Transverse colon (tissue), 4 donors: ENCODE measurements around the gene IFT81. TPM values are rescaled to one million over a fixed set of nuclear protein-coding genes. Genes with fewer than 3 reads are reported as not detected.

Experiments used
- DNase-seq: peaks from one replicate; pipeline ENCODE4 v3.0.0-alpha.2; 2019
- H3K27ac ChIP-seq, 4 donors: fragments of 200-600 bp; sonication (generic); 2 replicates each; pipeline ENCODE4 v1.5.1; 2016 to 2018; ENCODE audit warnings: inconsistent platforms in 4 of 4
- H3K27me3 ChIP-seq: fragments of 200-600 bp; sonication (generic); 2 replicates; pipeline ENCODE4 v1.5.1; 2017; ENCODE audit warnings: inconsistent platforms
- H3K36me3 ChIP-seq, 4 donors: fragments of 200-600 bp; sonication (generic); 2 replicates each; pipeline ENCODE4 v1.5.1; 2017 to 2019; ENCODE audit warnings: inconsistent platforms in 4 of 4
- H3K4me1 ChIP-seq, 4 donors: fragments of 200-600 bp; sonication (generic); 2 replicates each; pipeline ENCODE4 v1.5.1; 2017 to 2020; ENCODE audit warnings: inconsistent platforms in 4 of 4
- H3K4me3 ChIP-seq, 4 donors: fragments of 200-600 bp; sonication (generic); 1 replicate in 1 of 4; 2 replicates in 3 of 4; pipeline versions ENCODE4 v1.5.1 to v1.6.1; 2017 to 2019; ENCODE audit warnings: inconsistent platforms in 4 of 4
- H3K9me3 ChIP-seq, 2 donors: fragments of 200-600 bp; sonication (generic); 2 replicates each; pipeline ENCODE4 v1.5.1; 2017 to 2019; ENCODE audit warnings: inconsistent platforms in 2 of 2
- CTCF ChIP-seq, 5 experiments: fragments of 200-600 bp in 3 of 5; fragments of 450-650 bp in 2 of 5; sonication (generic) in 3 of 5; IDR thresholded peaks; 1 replicate in 2 of 5; 2 replicates in 3 of 5; pipeline ENCODE4 v1.5.1; 2016 to 2017; ENCODE audit warnings: antibody characterized with exemption in 5 of 5, inconsistent platforms in 3 of 5, mild to moderate bottlenecking in 2 of 5, moderate library complexity in 1 of 5
- EP300 ChIP-seq: sonication (generic); formaldehyde crosslinking; IDR thresholded peaks from one replicate; pipeline ENCODE4 v1.6.1; 2017; ENCODE audit warnings: antibody characterized with exemption, low read depth
- POLR2A ChIP-seq: fragments of 450-650 bp; IDR thresholded peaks from one replicate; pipeline ENCODE4 v1.6.1; 2016; ENCODE audit warnings: antibody characterized with exemption, mild to moderate bottlenecking, moderate library complexity
- POLR2AphosphoS5 ChIP-seq, 3 donors: sonication (generic); formaldehyde crosslinking; IDR thresholded peaks; one replicate each; pipeline ENCODE4 v1.6.1; 2016; ENCODE audit warnings: antibody characterized with exemption in 3 of 3
- WGBS, 2 donors: methylation state at CpG; one replicate each; pipeline ENCODE4 v1.1.5; 2018; ENCODE audit warnings: low coverage in 1 of 2; 5-methylcytosine and 5-hydroxymethylcytosine counted together
- in situ Hi-C, 4 donors: fragments of 200-750 bp; cut with MboI; loops; one replicate each; pipeline versions ENCODE4 v1.15.0 to v1.15.1; 2017; ENCODE audit warnings: low sequenced_read_pairs in 3 of 4, low pct_ligation_motif_present in 1 of 4, low pct_unique_long_range_greater_than_20kb in 1 of 4
- intact Hi-C: fragments of 100-400 bp; cut with DNase I; formaldehyde crosslinking; loops from one replicate; pipeline ENCODE4 v1.15.1; 2023; ENCODE audit warnings: low total_unique reads
- total RNA-seq, 4 donors: library from RNA; depleted of rRNA; stranded (reverse); fragments of >200 nt; gene quantifications; one replicate each; pipeline ENCODE4 v1.1.0, GENCODE V29; 2016

The IFT81 gene
- total RNA-seq, 4 donors from 2014 or later, result 2.6 to 14.8 (median 6.4) TPM

- H3K36me3 ChIP-seq, result peaks cover 0 to 3% (median 0%) of the 10 kb centered on the region in 4 donors
- no peaks in the 10 kb centered on the region for H3K27me3 ChIP-seq
- in situ Hi-C loops (no loop called here), intact Hi-C loops (no loop called here)
- no peak for DNase-seq
- H3K27ac ChIP-seq, result no peak overlapping the region
- H3K4me1 ChIP-seq, result no peaks in the 10 kb centered on the region
- H3K4me3 ChIP-seq, result no peak overlapping the region
- TF ChIP-seq POLR2A (no peak), EP300 (no peak), CTCF (IDR thresholded peaks at IDR 0.05) (no peak)
- 81 to 88% methylated on average over 4 of the region's 4 CpGs for WGBS, 2 donors
- no peaks in the 10 kb centered on the region for H3K9me3 ChIP-seq
Observed at GRCh38 chr12:110171636-110172035, 47.5 kb downstream of the IFT81 start.

- Histone ChIP-seq H3K4me1 (no peaks in the 10 kb centered on the region), H3K27ac (no peak overlapping the region), H3K4me3 (no peak overlapping the region), H3K27me3 (no peaks in the 10 kb centered on the region), H3K9me3 (no peaks in the 10 kb centered on the region), H3K36me3 (no peaks in the 10 kb centered on the region)
- TF ChIP-seq POLR2AphosphoS5 (IDR thresholded peaks at IDR 0.05) (no peak), CTCF (IDR thresholded peaks at IDR 0.05) (no peak), EP300 (no peak), POLR2A (no peak)
- no peak for DNase-seq
- in situ Hi-C loops (no loop called here), intact Hi-C loops (no loop called here)
- WGBS, 2 donors, result 75 to 85% methylated on average over 4 to 6 of the region's 6 CpGs
Observed at GRCh38 chr12:110174373-110174996, 50.3 kb downstream of the IFT81 start.

DNA sequence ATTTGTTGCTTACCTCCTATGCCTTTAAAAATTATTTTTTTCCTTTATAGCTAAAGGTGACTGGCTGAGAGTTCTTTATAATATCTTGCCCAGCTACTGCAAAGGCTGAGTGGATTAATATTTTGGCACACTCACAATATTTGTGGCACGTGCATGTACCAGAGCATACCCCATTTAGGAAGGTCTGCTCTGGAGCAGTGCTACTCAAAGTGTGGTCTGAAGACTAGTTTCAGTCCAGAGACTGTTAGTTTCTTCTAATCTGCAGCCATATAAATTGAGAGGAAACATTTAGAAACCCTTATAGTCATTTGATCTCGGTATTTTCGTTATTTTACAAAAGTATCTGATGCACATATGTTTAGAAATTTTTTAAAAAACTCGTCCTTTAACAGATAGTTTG is 51.0 kb downstream of the IFT81 start:
- H3K36me3 ChIP-seq, result no peaks in the 10 kb centered on the region
- H3K27ac ChIP-seq, result no peak overlapping the region
- no peak for TF ChIP-seq POLR2AphosphoS5 (IDR thresholded peaks at IDR 0.05)
- no peak for TF ChIP-seq EP300
- no peak for TF ChIP-seq POLR2A
- no peak for TF ChIP-seq CTCF (IDR thresholded peaks at IDR 0.05)
- no peaks in the 10 kb centered on the region for H3K27me3 ChIP-seq
- 81 to 90% methylated on average over 4 of the region's 4 CpGs for WGBS, 2 donors
- no peak for DNase-seq
- in situ Hi-C loops, result no loop called here
- no peaks in the 10 kb centered on the region for H3K9me3 ChIP-seq
- intact Hi-C loops, result no loop called here
- no peaks in the 10 kb centered on the region for H3K4me1 ChIP-seq
- H3K4me3 ChIP-seq, result no peak overlapping the region

DNA sequence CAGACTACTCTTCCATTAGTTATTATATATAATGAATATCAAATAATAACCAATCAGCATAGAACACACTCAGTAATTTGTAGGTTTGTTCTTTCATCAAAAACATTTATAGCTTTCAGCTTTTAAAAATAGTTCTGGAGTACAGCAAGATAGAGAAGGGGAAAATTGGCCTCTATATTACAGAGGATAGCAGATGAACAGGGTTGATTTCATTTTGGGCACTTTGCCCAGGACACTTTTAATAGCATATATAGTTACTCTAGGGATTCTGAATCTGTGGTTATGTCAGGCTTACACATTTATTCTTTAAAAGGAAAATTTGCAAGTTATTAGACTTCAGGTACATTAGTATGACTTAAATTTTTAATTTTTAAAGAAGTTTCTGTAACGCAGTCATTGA is 52.6 kb downstream of the IFT81 start:
- intact Hi-C loops, result no loop called here
- WGBS, 2 donors, result 89 to 100% methylated on average over 1 of the region's 1 CpG
- in situ Hi-C loops, result no loop called here
- no peaks in the 10 kb centered on the region for H3K9me3 ChIP-seq
- no peak overlapping the region for H3K27ac ChIP-seq
- no peaks in the 10 kb centered on the region for H3K4me1 ChIP-seq
- H3K27me3 ChIP-seq, result no peaks in the 10 kb centered on the region
- no peak overlapping the region for H3K4me3 ChIP-seq
- H3K36me3 ChIP-seq, result no peaks in the 10 kb centered on the region
- no peak for TF ChIP-seq POLR2A
- DNase-seq, result no peak

- Histone ChIP-seq H3K4me1 (no peaks in the 10 kb centered on the region), H3K4me3 (no peak overlapping the region), H3K27me3 (no peaks in the 10 kb centered on the region), H3K9me3 (no peaks in the 10 kb centered on the region), H3K27ac (no peak overlapping the region), H3K36me3 (no peaks in the 10 kb centered on the region)
- WGBS, 2 donors, result 53 to 73% methylated on average over 2 to 3 of the region's 3 CpGs
- no peak for DNase-seq
- TF ChIP-seq POLR2A, result no peak
- no peak for TF ChIP-seq POLR2AphosphoS5 (IDR thresholded peaks at IDR 0.05)
- no peak for TF ChIP-seq EP300
- TF ChIP-seq CTCF (IDR thresholded peaks at IDR 0.05), result no peak
- intact Hi-C loops, result no loop called here
- in situ Hi-C loops, result no loop called here
Observed at GRCh38 chr12:110179291-110179690, 55.1 kb downstream of the IFT81 start.
